ACC112 (cell line): ENCODE data around the gene MEF2B.

Experiments
- H2AFZ ChIP-seq: fragments of 200-600 bp; sonication (generic); one replicate; pipeline ENCODE4 v1.6.0; 2017; ENCODE audit warnings: antibody characterized with exemption, low read length; ENCODE audit not compliant: unreplicated experiment
- H3K27ac ChIP-seq: fragments of 200-600 bp; sonication (generic); 2 replicates; pipeline ENCODE4 v1.5.1; 2014; ENCODE audit warnings: low read depth, mild to moderate bottlenecking, antibody characterized with exemption, low read length, moderate library complexity
- H3K27me3 ChIP-seq: fragments of 200-600 bp; sonication (generic); 2 replicates; pipeline ENCODE4 v1.6.1; 2014; ENCODE audit warnings: mild to moderate bottlenecking, antibody characterized with exemption, low read length, moderate library complexity, mixed read lengths; ENCODE audit not compliant: insufficient read depth
- H3K36me3 ChIP-seq: fragments of 200-600 bp; sonication (generic); 2 replicates; pipeline ENCODE4 v1.6.1; 2016; ENCODE audit warnings: mild to moderate bottlenecking, antibody characterized with exemption, low read length, moderate library complexity, mixed read lengths; ENCODE audit not compliant: insufficient read depth
- H3K4me1 ChIP-seq: fragments of 200-600 bp; sonication (generic); one replicate; pipeline ENCODE4 v1.6.1; 2016; ENCODE audit warnings: low read length, mixed read lengths; ENCODE audit not compliant: insufficient read depth, unreplicated experiment, control insufficient read depth
- H3K4me3 ChIP-seq: fragments of 200-600 bp; sonication (generic); 2 replicates; pipeline ENCODE4 v1.5.1; 2014; ENCODE audit warnings: mild to moderate bottlenecking, low read depth, low read length
- H3K79me2 ChIP-seq: fragments of 200-600 bp; sonication (generic); one replicate; pipeline ENCODE4 v1.6.0; 2016; ENCODE audit warnings: low read length; ENCODE audit not compliant: control insufficient read depth, unreplicated experiment, insufficient read depth

MEF2B gene

GRCh38 chr19:19207637-19208572 lies 37.8 kb upstream of the MEF2B start:
- no peak overlapping the region for H3K27ac ChIP-seq
- no peak overlapping the region for H2AFZ ChIP-seq
- no peaks in the 10 kb centered on the region for H3K36me3 ChIP-seq
- H3K4me3 ChIP-seq: no peak overlapping the region
- no peaks in the 10 kb centered on the region for H3K4me1 ChIP-seq
- peaks cover 26% of the 10 kb centered on the region for H3K27me3 ChIP-seq
- peaks cover under 1% of the 10 kb centered on the region for H3K79me2 ChIP-seq

- no peaks in the 10 kb centered on the region for H3K36me3 ChIP-seq
- no peak overlapping the region for H3K4me3 ChIP-seq
- H3K27ac ChIP-seq: no peak overlapping the region
- peaks cover 5% of the 10 kb centered on the region for H3K4me1 ChIP-seq
- H3K27me3 ChIP-seq: peaks cover 16% of the 10 kb centered on the region
- no peak overlapping the region for H2AFZ ChIP-seq
- peaks cover 5% of the 10 kb centered on the region for H3K79me2 ChIP-seq
Observed at GRCh38 chr19:19206938-19207337, 36.9 kb upstream of the MEF2B start.

GRCh38 chr19:19205416-19206410 lies 35.6 kb upstream of the MEF2B start:
- Histone ChIP-seq H3K4me1 (peaks cover 5% of the 10 kb centered on the region), H2AFZ (no peak overlapping the region), H3K4me3 (no peak overlapping the region), H3K79me2 (peaks cover 5% of the 10 kb centered on the region), H3K27ac (no peak overlapping the region), H3K27me3 (peaks cover 7% of the 10 kb centered on the region; the same call in 1 of the 2 replicates), H3K36me3 (no peaks in the 10 kb centered on the region)

GRCh38 chr19:19204181-19204580 lies 34.1 kb upstream of the MEF2B start:
- H3K27ac ChIP-seq: no peak overlapping the region
- H3K27me3 ChIP-seq: peaks cover 4% of the 10 kb centered on the region; the same call in 1 of the 2 replicates
- H3K4me3 ChIP-seq: no peak overlapping the region
- H3K36me3 ChIP-seq: no peaks in the 10 kb centered on the region
- no peak overlapping the region for H2AFZ ChIP-seq
- peaks cover 5% of the 10 kb centered on the region for H3K79me2 ChIP-seq
- peaks cover 5% of the 10 kb centered on the region for H3K4me1 ChIP-seq

GRCh38 chr19:19203012-19203856 lies 33.2 kb upstream of the MEF2B start, which contains the start of gene NR2C2AP:
Gene NR2C2AP (minus strand): TSS chr19:19203414. CDS start chr19:19203060, 354 bp downstream.
- Histone ChIP-seq H3K36me3 (no peaks in the 10 kb centered on the region), H3K4me1 (peaks cover 5% of the 10 kb centered on the region), H3K4me3 (peak within 1 kb of the TSS; percentile 84), H2AFZ (peak within 1 kb of the TSS; percentile 74), H3K27me3 (peaks cover 4% of the 10 kb centered on the region; the same call in 1 of the 2 replicates), H3K79me2 (peaks cover 5% of the 10 kb centered on the region), H3K27ac (peak within 1 kb of the TSS; percentile 57)

- Histone ChIP-seq H2AFZ (peak overlapping the region; percentile 74), H3K79me2 (peaks cover 5% of the 10 kb centered on the region), H3K27ac (peak overlapping the region; percentile 57; the same call in 1 of the 2 replicates), H3K27me3 (peaks cover 4% of the 10 kb centered on the region; the same call in 1 of the 2 replicates), H3K36me3 (no peaks in the 10 kb centered on the region), H3K4me3 (peak overlapping the region; percentile 84), H3K4me1 (peaks cover 5% of the 10 kb centered on the region)
Observed at GRCh38 chr19:19202707-19203011, 32.6 kb upstream of the MEF2B start.

- peak overlapping the region; percentile 84 for H3K4me3 ChIP-seq
- peaks cover 3% of the 10 kb centered on the region; the same call in 1 of the 2 replicates for H3K27me3 ChIP-seq
- H3K4me1 ChIP-seq: peaks cover 5% of the 10 kb centered on the region
- H3K79me2 ChIP-seq: peaks cover 5% of the 10 kb centered on the region
- H3K36me3 ChIP-seq: no peaks in the 10 kb centered on the region
- H3K27ac ChIP-seq: 0 out of 2 replicates have a peak overlapping the region, but pooled peaks have one; percentile 57
- no peak overlapping the region for H2AFZ ChIP-seq
Observed at GRCh38 chr19:19201697-19202630, 31.9 kb upstream of the MEF2B start.

- Histone ChIP-seq H3K4me1 (peaks cover 11% of the 10 kb centered on the region), H3K79me2 (peaks cover 38% of the 10 kb centered on the region), H3K36me3 (no peaks in the 10 kb centered on the region), H2AFZ (no peak overlapping the region), H3K4me3 (peak overlapping the region; percentile 98), H3K27ac (no peak overlapping the region), H3K27me3 (no peaks in the 10 kb centered on the region)
Observed at GRCh38 chr19:19193926-19194325, 23.9 kb upstream of the MEF2B start.

- no peaks in the 10 kb centered on the region for H3K27me3 ChIP-seq
- H3K4me3 ChIP-seq: peak overlapping the region; percentile 98
- peak overlapping the region; percentile 45 for H3K27ac ChIP-seq
- H3K4me1 ChIP-seq: peaks cover 11% of the 10 kb centered on the region
- peak overlapping the region; percentile 81 for H2AFZ ChIP-seq
- H3K36me3 ChIP-seq: no peaks in the 10 kb centered on the region
- H3K79me2 ChIP-seq: peaks cover 38% of the 10 kb centered on the region
Observed at GRCh38 chr19:19192910-19193423, 22.9 kb upstream of the MEF2B start.
